Measurements from ENCODE around the gene SLU7. TPM values are rescaled to one million over a fixed set of nuclear protein-coding genes. Genes with fewer than 3 reads are reported as not detected.

The SLU7 gene
- total and polyA plus RNA-seq, 3 experiments from 2014 or later: 48.3 to 94.1 (median 55.7) TPM

GRCh38 chr5:160449458-160449857 is 30.6 kb upstream of the SLU7 start:
- Histone ChIP-seq H3K9me3 (ENCODE audit: low read length) (no peaks in the 10 kb centered on the region), H3K36me3 (ENCODE audit: insufficient read depth, low read length) (no peaks in the 10 kb centered on the region), H3K27ac (ENCODE audit: low read depth, low read length) (no peak overlapping the region), H3K4me1 (ENCODE audit: insufficient read depth, low read length) (no peaks in the 10 kb centered on the region), H3K4me3 (ENCODE audit: low read length) (no peak overlapping the region), H3K27me3 (ENCODE audit: insufficient read depth, low read length, poor library complexity, severe bottlenecking) (no peaks in the 10 kb centered on the region)
- CTCF ChIA-PET: interaction anchor here (3.3 kb wide), 1 partner anchor 11 kb away, joined by 19 read pairs; no protein-coding TSS in a partner anchor
- no peak overlapping the region for H3K4me3 Mint-ChIP-seq
- DNase-seq: no peak
- no peaks in the 10 kb centered on the region for H3K9me3 Mint-ChIP-seq
- H3K4me1 Mint-ChIP-seq: peaks cover 4 to 17% (median 6%) of the 10 kb centered on the region in 3 donors
- peaks cover 0 to 3% of the 10 kb centered on the region in 2 donors for H3K27me3 Mint-ChIP-seq
- peak overlapping the region in 3 of 8 donors; percentile 9 to 71 (median 44) for H3K27ac Mint-ChIP-seq
- POLR2A ChIA-PET: interaction anchor here (0.7 kb wide), 1 partner anchor 1261 kb away, joined by 6 read pairs; no protein-coding TSS in a partner anchor
- H3K36me3 Mint-ChIP-seq: peaks cover 0 to 4% (median 2%) of the 10 kb centered on the region in 3 donors

- ChIA-PET POLR2A (interaction anchor here (0.7 kb wide), 1 partner anchor 1260 kb away, joined by 6 read pairs; no protein-coding TSS in a partner anchor), CTCF (interaction anchor here (0.7 to 3.3 kb wide), 2 partner anchors 10 to 714 kb away, joined by 3 to 19 read pairs; no protein-coding TSS in a partner anchor)
- no peaks in the 10 kb centered on the region for H3K9me3 Mint-ChIP-seq
- DNase-seq: no peak
- H3K4me3 ChIP-seq (ENCODE audit: low read length): no peak overlapping the region
- peaks cover 4 to 17% (median 6%) of the 10 kb centered on the region in 3 donors for H3K4me1 Mint-ChIP-seq
- H3K27ac ChIP-seq (ENCODE audit: low read depth, low read length): no peak overlapping the region
- H3K36me3 Mint-ChIP-seq: peaks cover 0 to 4% (median 2%) of the 10 kb centered on the region in 3 donors
- peaks cover 0 to 3% of the 10 kb centered on the region in 2 donors for H3K27me3 Mint-ChIP-seq
- no peak overlapping the region for H3K4me3 Mint-ChIP-seq
- no peaks in the 10 kb centered on the region for H3K36me3 ChIP-seq (ENCODE audit: insufficient read depth, low read length)
- H3K4me1 ChIP-seq (ENCODE audit: insufficient read depth, low read length): no peaks in the 10 kb centered on the region
- H3K27me3 ChIP-seq (ENCODE audit: insufficient read depth, low read length, poor library complexity, severe bottlenecking): no peaks in the 10 kb centered on the region
- H3K9me3 ChIP-seq (ENCODE audit: low read length): no peaks in the 10 kb centered on the region
- no peak overlapping the region for H3K27ac Mint-ChIP-seq
Observed at GRCh38 chr5:160448886-160449285, 30.0 kb upstream of the SLU7 start.

- POLR2A ChIA-PET: no interaction called here
Observed at GRCh38 chr5:160445751-160446150, 26.9 kb upstream of the SLU7 start.

GRCh38 chr5:160445132-160445531 is 26.3 kb upstream of the SLU7 start:
- peaks cover 11 to 19% (median 13%) of the 10 kb centered on the region in 3 donors for H3K4me1 Mint-ChIP-seq
- H3K27ac ChIP-seq (ENCODE audit: low read depth, low read length): no peak overlapping the region
- H3K4me1 ChIP-seq (ENCODE audit: insufficient read depth, low read length): no peaks in the 10 kb centered on the region
- H3K9me3 ChIP-seq (ENCODE audit: low read length): no peaks in the 10 kb centered on the region
- DNase-seq: no peak
- H3K27me3 Mint-ChIP-seq: peaks cover 0 to 3% of the 10 kb centered on the region in 2 donors
- no peaks in the 10 kb centered on the region for H3K36me3 ChIP-seq (ENCODE audit: insufficient read depth, low read length)
- no peak overlapping the region for H3K4me3 ChIP-seq (ENCODE audit: low read length)
- CTCF ChIA-PET: no interaction called here
- no peaks in the 10 kb centered on the region for H3K9me3 Mint-ChIP-seq
- H3K4me3 Mint-ChIP-seq: no peak overlapping the region
- no peaks in the 10 kb centered on the region for H3K27me3 ChIP-seq (ENCODE audit: insufficient read depth, low read length, poor library complexity, severe bottlenecking)
- H3K27ac Mint-ChIP-seq: no peak overlapping the region
- POLR2A ChIA-PET: no interaction called here
- H3K36me3 Mint-ChIP-seq: peaks cover 0 to 4% (median 0%) of the 10 kb centered on the region in 3 donors

More at GRCh38 chr5:160445751-160446150, 26.9 kb upstream of the SLU7 start:
- Histone ChIP-seq H3K4me3 (ENCODE audit: low read length) (no peak overlapping the region), H3K4me1 (ENCODE audit: insufficient read depth, low read length) (no peaks in the 10 kb centered on the region), H3K27me3 (ENCODE audit: insufficient read depth, low read length, poor library complexity, severe bottlenecking) (no peaks in the 10 kb centered on the region), H3K9me3 (ENCODE audit: low read length) (no peaks in the 10 kb centered on the region), H3K36me3 (ENCODE audit: insufficient read depth, low read length) (no peaks in the 10 kb centered on the region), H3K27ac (ENCODE audit: low read depth, low read length) (no peak overlapping the region)
- CTCF ChIA-PET: no interaction called here
- no peaks in the 10 kb centered on the region for H3K9me3 Mint-ChIP-seq
- peaks cover 0 to 4% (median 0%) of the 10 kb centered on the region in 3 donors for H3K36me3 Mint-ChIP-seq
- H3K27ac Mint-ChIP-seq: no peak overlapping the region
- no peak for DNase-seq
- peaks cover 0 to 3% of the 10 kb centered on the region in 2 donors for H3K27me3 Mint-ChIP-seq
- H3K4me1 Mint-ChIP-seq: peaks cover 13 to 25% (median 17%) of the 10 kb centered on the region in 3 donors
- H3K4me3 Mint-ChIP-seq: no peak overlapping the region

- CTCF ChIA-PET: no interaction called here
Observed at GRCh38 chr5:160444407-160444806, 25.5 kb upstream of the SLU7 start.

GRCh38 chr5:160442824-160443431 is 24.0 kb upstream of the SLU7 start:
- no peak overlapping the region for H3K27ac ChIP-seq (ENCODE audit: low read depth, low read length)

More at GRCh38 chr5:160444407-160444806, 25.5 kb upstream of the SLU7 start:
- H3K36me3 ChIP-seq (ENCODE audit: insufficient read depth, low read length): no peaks in the 10 kb centered on the region
- H3K4me3 ChIP-seq (ENCODE audit: low read length): no peak overlapping the region
- no peaks in the 10 kb centered on the region for H3K9me3 Mint-ChIP-seq
- H3K27ac Mint-ChIP-seq: no peak overlapping the region
- peaks cover 10 to 15% (median 13%) of the 10 kb centered on the region in 3 donors for H3K4me1 Mint-ChIP-seq
- no peaks in the 10 kb centered on the region for H3K27me3 Mint-ChIP-seq
- DNase-seq: no peak
- H3K4me1 ChIP-seq (ENCODE audit: insufficient read depth, low read length): no peaks in the 10 kb centered on the region
- H3K27ac ChIP-seq (ENCODE audit: low read depth, low read length): no peak overlapping the region
- H3K36me3 Mint-ChIP-seq: no peaks in the 10 kb centered on the region
- no peak overlapping the region for H3K4me3 Mint-ChIP-seq
- H3K27me3 ChIP-seq (ENCODE audit: insufficient read depth, low read length, poor library complexity, severe bottlenecking): no peaks in the 10 kb centered on the region
- no peaks in the 10 kb centered on the region for H3K9me3 ChIP-seq (ENCODE audit: low read length)
- POLR2A ChIA-PET: no interaction called here

GRCh38 chr5:160441311-160441781 is 22.5 kb upstream of the SLU7 start:
- Mint-ChIP-seq H3K36me3 (peaks cover 0 to 4% (median 0%) of the 10 kb centered on the region in 3 donors), H3K9me3 (no peaks in the 10 kb centered on the region), H3K4me3 (no peak overlapping the region), H3K4me1 (peaks cover 12 to 20% (median 19%) of the 10 kb centered on the region in 3 donors), H3K27me3 (peaks cover 2 to 4% of the 10 kb centered on the region in 2 donors), H3K27ac (peak overlapping the region in 2 of 8 donors; percentile 27 to 66)
- H3K9me3 ChIP-seq (ENCODE audit: low read length): no peaks in the 10 kb centered on the region
- no peaks in the 10 kb centered on the region for H3K36me3 ChIP-seq (ENCODE audit: insufficient read depth, low read length)
- no peaks in the 10 kb centered on the region for H3K4me1 ChIP-seq (ENCODE audit: insufficient read depth, low read length)
- no peaks in the 10 kb centered on the region for H3K27me3 ChIP-seq (ENCODE audit: insufficient read depth, low read length, poor library complexity, severe bottlenecking)
- ChIA-PET POLR2A (no interaction called here), CTCF (interaction anchor here (2.0 to 5.7 kb wide), 4 partner anchors 17 to 67 kb away, joined by 7 to 155 read pairs (median 84); partner anchors contain the start of genes PTTG1 and SLU7)
- DNase-seq: no peak
- no peak overlapping the region for H3K4me3 ChIP-seq (ENCODE audit: low read length)
- H3K27ac ChIP-seq (ENCODE audit: low read depth, low read length): no peak overlapping the region

More at GRCh38 chr5:160442824-160443431, 24.0 kb upstream of the SLU7 start:
- H3K36me3 ChIP-seq (ENCODE audit: insufficient read depth, low read length): no peaks in the 10 kb centered on the region
- H3K36me3 Mint-ChIP-seq: peaks cover 0 to 4% (median 0%) of the 10 kb centered on the region in 3 donors
- H3K9me3 ChIP-seq (ENCODE audit: low read length): no peaks in the 10 kb centered on the region
- H3K4me3 ChIP-seq (ENCODE audit: low read length): no peak overlapping the region
- POLR2A ChIA-PET: no interaction called here
- no peaks in the 10 kb centered on the region for H3K27me3 ChIP-seq (ENCODE audit: insufficient read depth, low read length, poor library complexity, severe bottlenecking)
- H3K9me3 Mint-ChIP-seq: no peaks in the 10 kb centered on the region
- no peak for DNase-seq
- H3K4me1 Mint-ChIP-seq: peaks cover 12 to 20% (median 19%) of the 10 kb centered on the region in 3 donors
- CTCF ChIA-PET: interaction anchor here (2.0 to 4.8 kb wide), 2 partner anchors 18 to 25 kb away, joined by 7 to 64 read pairs; no protein-coding TSS in a partner anchor
- H3K4me3 Mint-ChIP-seq: no peak overlapping the region
- no peaks in the 10 kb centered on the region for H3K4me1 ChIP-seq (ENCODE audit: insufficient read depth, low read length)
- H3K27me3 Mint-ChIP-seq: no peaks in the 10 kb centered on the region
- H3K27ac Mint-ChIP-seq: peak overlapping the region in 2 of 8 donors; percentile 37 to 44

GRCh38 chr5:160439205-160439600 is 20.3 kb upstream of the SLU7 start:
- H3K36me3 ChIP-seq (ENCODE audit: insufficient read depth, low read length): no peaks in the 10 kb centered on the region
- H3K27me3 Mint-ChIP-seq: peaks cover 2 to 13% of the 10 kb centered on the region in 2 donors
- peak overlapping the region; percentile 85 to 98 (median 92) for H3K4me3 Mint-ChIP-seq
- peak overlapping the region; percentile 69 for H3K4me3 ChIP-seq (ENCODE audit: low read length)
- H3K27ac Mint-ChIP-seq: peak overlapping the region; percentile 65 to 97 (median 86)
- H3K9me3 ChIP-seq (ENCODE audit: low read length): no peaks in the 10 kb centered on the region
- H3K36me3 Mint-ChIP-seq: peaks cover 0 to 4% (median 0%) of the 10 kb centered on the region in 3 donors
- peak overlapping the region; percentile 49 for H3K27ac ChIP-seq (ENCODE audit: low read depth, low read length)
- DNase-seq: peak; percentile 79 to 90 (median 84)
- CTCF ChIA-PET: interaction anchor here (0.8 to 5.7 kb wide), 25 partner anchors 9 to 539 kb away, joined by 3 to 155 read pairs (median 8); partner anchors contain the start of genes FAM200C, PTTG1 and SLU7
- peaks cover 12 to 20% (median 14%) of the 10 kb centered on the region in 3 donors for H3K4me1 Mint-ChIP-seq
- H3K4me1 ChIP-seq (ENCODE audit: insufficient read depth, low read length): no peaks in the 10 kb centered on the region
- no peaks in the 10 kb centered on the region for H3K27me3 ChIP-seq (ENCODE audit: insufficient read depth, low read length, poor library complexity, severe bottlenecking)
- no peaks in the 10 kb centered on the region for H3K9me3 Mint-ChIP-seq
- POLR2A ChIA-PET: interaction anchor here (0.6 to 1.8 kb wide), 4 partner anchors 14 to 21 kb away, joined by 3 to 7 read pairs (median 4); partner anchors contain the start of genes PTTG1 and SLU7
